ENCODE measurements around the gene DLGAP1.

The DLGAP1 gene

GRCh38 chr18:3761266-3761665, 693.8 kb downstream of the DLGAP1 start:
- DNase-seq (ENCODE audit: low spot score): no peak

GRCh38 chr18:3760741-3761140, 694.4 kb downstream of the DLGAP1 start:
- no peak for DNase-seq (ENCODE audit: low spot score)

- DNase-seq (ENCODE audit: low spot score): no peak
These were observed 696.0 kb downstream of the DLGAP1 start for GRCh38 chr18:3759099-3759498.

- DNase-seq (ENCODE audit: low spot score): no peak
These were observed 696.6 kb downstream of the DLGAP1 start for GRCh38 chr18:3758531-3758930.

- DNase-seq (ENCODE audit: low spot score): no peak
These were observed 697.7 kb downstream of the DLGAP1 start for GRCh38 chr18:3757361-3757760.

GRCh38 chr18:3753106-3753505, 702.0 kb downstream of the DLGAP1 start:
- no peak for DNase-seq (ENCODE audit: low spot score)

GRCh38 chr18:3748086-3748485, 707.0 kb downstream of the DLGAP1 start:
- DNase-seq (ENCODE audit: low spot score): no peak

- DNase-seq (ENCODE audit: low spot score): peak; percentile 18
These were observed 707.7 kb downstream of the DLGAP1 start for GRCh38 chr18:3747176-3747973.

GRCh38 chr18:3742541-3742940, 712.6 kb downstream of the DLGAP1 start:
- DNase-seq (ENCODE audit: low spot score): no peak

- no peak for DNase-seq (ENCODE audit: low spot score)
These were observed 713.8 kb downstream of the DLGAP1 start for GRCh38 chr18:3741333-3741732.

- DNase-seq (ENCODE audit: low spot score): no peak
These were observed 726.2 kb downstream of the DLGAP1 start for GRCh38 chr18:3728704-3729437.

- DNase-seq (ENCODE audit: low spot score): no peak
These were observed 727.8 kb downstream of the DLGAP1 start for GRCh38 chr18:3727274-3727673.

- DNase-seq (ENCODE audit: low spot score): no peak
These were observed 728.7 kb downstream of the DLGAP1 start for GRCh38 chr18:3726238-3726951.

- no peak for DNase-seq (ENCODE audit: low spot score)
These were observed 730.0 kb downstream of the DLGAP1 start for GRCh38 chr18:3725115-3725514.

- DNase-seq (ENCODE audit: low spot score): no peak
These were observed 731.6 kb downstream of the DLGAP1 start for GRCh38 chr18:3723554-3723953.

- no peak for DNase-seq (ENCODE audit: low spot score)
These were observed 732.3 kb downstream of the DLGAP1 start for GRCh38 chr18:3722649-3723433.

- DNase-seq (ENCODE audit: low spot score): no peak
These were observed 733.1 kb downstream of the DLGAP1 start for GRCh38 chr18:3721771-3722648.

- DNase-seq (ENCODE audit: low spot score): no peak
These were observed 734.1 kb downstream of the DLGAP1 start for GRCh38 chr18:3720818-3721545.

GRCh38 chr18:3720159-3720558, 734.9 kb downstream of the DLGAP1 start:
- DNase-seq (ENCODE audit: low spot score): no peak

- no peak for DNase-seq (ENCODE audit: low spot score)
These were observed 737.6 kb downstream of the DLGAP1 start for GRCh38 chr18:3717376-3718025.
